ENCODE results near the gene CCDC24. TPM values are rescaled to one million over a fixed set of nuclear protein-coding genes. Genes with fewer than 3 reads are reported as not detected.

CCDC24 gene
- polyA plus RNA-seq, 3 donors: 1.8 to 5.9 (median 3.7) TPM

GRCh38 chr1:43991200-43991475, 261 bp upstream of the CCDC24 start:
- WGBS, 3 donors: 1% methylated on average over 10 of the region's 10 CpGs
- no peak overlapping the region for H3K27ac ChIP-seq (ENCODE audit: low read depth, low read length)

DNA sequence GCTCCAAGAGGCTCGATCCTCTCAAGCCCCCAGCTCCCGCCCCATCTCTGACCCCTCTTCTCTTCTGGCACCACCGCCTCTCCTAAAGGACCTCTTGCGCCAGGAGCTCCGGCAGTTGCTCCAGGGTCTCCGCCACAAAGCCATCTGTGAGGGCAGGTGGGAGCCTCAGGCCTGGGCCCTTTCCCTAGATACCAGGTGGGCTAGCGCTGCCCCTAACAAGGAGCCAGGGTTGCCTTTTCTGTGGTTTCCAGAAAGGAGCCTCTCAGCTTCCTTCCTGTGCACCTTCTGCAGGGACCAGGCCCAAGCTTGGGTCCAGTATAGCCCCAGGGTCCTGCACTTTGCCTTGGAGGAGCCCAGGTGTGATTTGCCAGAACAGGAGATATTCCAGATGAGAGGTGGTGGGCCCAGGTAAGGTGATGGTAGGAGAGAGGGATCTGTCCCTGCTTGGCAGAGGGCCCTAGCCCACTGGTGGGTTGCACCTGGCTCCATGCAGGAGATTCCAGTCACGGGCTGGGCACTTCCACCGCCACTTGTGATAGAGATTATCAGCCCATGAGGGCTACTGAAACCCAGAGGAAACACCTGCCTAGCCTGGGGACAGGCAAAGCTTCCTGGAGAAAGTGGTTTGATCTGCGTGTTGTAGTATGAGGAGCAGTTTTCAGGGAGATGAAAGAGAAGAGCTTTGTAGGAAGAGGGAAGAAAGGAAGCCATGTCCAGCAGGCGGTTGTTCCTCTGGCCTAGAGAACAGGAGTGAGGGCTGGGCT, 1.0 kb downstream of the CCDC24 start:
- 40 to 49% (median 46%) methylated on average over 11 of the region's 11 CpGs for WGBS, 3 donors
- H3K27ac ChIP-seq (ENCODE audit: low read depth, low read length): no peak overlapping the region

- 95 to 96% (median 96%) methylated on average over 9 of the region's 9 CpGs for whole genome bisulfite sequencing, 3 donors
Measured at GRCh38 chr1:43993206-43993914, 2.0 kb downstream of the CCDC24 start.

DNA sequence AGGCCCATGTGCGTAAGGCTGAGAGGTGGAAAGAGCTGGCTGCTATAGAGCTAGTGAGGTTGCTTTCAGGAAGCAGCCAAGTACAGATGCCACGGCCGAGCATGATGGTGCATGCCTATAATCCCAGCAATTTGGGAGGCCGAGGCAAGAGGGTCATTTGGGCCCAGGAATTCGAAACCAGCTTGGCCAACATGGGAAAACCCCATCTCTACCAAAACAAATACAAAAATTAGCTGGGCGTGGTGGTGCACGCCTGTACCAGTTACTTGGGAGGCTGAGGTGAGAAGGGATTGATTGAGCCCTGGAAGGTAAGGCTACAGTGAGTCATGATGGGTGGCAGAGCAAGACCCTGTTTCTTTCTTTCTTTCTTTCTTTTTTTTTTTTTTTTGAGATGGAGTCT, 2.7 kb downstream of the CCDC24 start:
- no peak overlapping the region for H3K27ac ChIP-seq (ENCODE audit: low read depth, low read length)
- WGBS, 3 donors: 80 to 94% (median 90%) methylated on average over 7 of the region's 7 CpGs

More at GRCh38 chr1:43993206-43993914, 2.0 kb downstream of the CCDC24 start:
- no peak overlapping the region for H3K27ac ChIP-seq (ENCODE audit: low read depth, low read length)

DNA sequence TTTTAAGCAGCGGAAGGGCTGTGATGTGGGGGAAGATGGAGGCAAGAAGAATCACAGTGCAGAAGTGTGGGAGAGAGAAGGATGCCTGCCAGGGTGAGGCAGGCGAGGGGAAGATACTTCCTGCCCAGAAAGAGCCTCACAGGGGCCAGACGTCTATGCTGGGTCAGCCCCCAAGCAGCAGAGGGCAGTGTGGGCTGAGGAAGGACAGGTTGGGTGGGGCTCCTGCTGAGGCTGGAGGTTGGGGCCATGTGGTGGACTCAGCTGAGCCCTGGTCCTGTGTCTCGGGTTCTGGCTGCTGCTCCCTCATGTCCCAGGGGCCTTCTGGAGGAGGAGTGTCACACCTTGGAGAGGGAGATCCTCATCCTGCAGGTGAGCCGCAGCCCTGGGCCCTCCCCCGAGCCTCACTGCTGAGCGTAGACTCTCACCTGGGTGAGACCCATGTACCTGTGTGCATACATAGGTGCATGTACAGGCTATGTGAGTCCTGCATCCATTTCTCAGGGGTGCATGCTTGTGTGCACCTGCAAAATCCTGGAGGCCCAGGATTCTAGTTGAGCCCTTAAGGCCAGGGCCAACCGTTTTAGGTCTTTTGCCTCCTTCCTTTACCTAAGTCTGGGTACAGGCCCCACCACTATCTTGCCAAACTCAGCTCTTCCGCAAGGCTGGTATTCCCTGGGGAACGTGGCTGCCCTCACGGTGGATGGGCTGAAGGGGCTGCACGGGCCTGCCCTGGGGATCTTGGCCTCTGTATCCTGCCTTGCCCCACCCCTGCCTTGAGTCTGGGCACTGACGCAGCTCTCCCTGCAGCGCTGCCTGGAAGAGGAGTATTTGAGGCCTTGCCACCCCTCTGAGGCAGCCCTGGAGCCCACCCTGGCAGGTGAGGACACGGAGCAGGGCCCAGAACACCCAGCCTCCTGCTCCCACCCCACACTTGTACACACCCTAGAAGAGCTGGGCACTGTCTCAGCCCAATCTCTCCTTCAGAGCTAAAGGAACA, 3.7 kb downstream of the CCDC24 start:
- no peak overlapping the region for H3K27ac ChIP-seq (ENCODE audit: low read depth, low read length)
- WGBS, 3 donors: 73 to 79% (median 78%) methylated on average over 15 of the region's 15 CpGs

- 73 to 83% (median 81%) methylated on average over 21 of the region's 21 CpGs for WGBS, 3 donors
- H3K27ac ChIP-seq (ENCODE audit: low read depth, low read length): no peak overlapping the region
Measured at GRCh38 chr1:43995984-43996732, 4.8 kb downstream of the CCDC24 start.

DNA sequence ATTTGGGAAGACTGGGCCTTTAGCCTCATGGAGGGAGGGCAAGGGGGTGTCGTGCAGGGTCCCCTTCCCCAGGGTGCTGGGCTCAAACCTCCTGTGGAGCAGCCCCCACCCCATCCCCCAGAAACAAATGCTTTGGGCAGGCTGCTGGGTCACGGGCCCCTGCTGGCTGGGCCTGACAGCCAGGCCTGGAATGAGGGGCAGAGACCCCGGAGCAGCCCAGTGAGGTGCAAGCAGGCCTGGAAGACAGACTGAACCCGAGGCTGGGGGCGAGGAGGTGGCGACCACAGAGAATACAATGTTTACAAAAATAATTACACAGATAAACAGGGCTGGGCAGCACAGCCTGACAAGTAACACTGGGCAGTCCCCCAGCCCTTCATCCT, 5.3 kb downstream of the CCDC24 start:
- 76 to 79% (median 78%) methylated on average over 6 of the region's 6 CpGs for WGBS, 3 donors
- no peak overlapping the region for H3K27ac ChIP-seq (ENCODE audit: low read depth, low read length)

DNA sequence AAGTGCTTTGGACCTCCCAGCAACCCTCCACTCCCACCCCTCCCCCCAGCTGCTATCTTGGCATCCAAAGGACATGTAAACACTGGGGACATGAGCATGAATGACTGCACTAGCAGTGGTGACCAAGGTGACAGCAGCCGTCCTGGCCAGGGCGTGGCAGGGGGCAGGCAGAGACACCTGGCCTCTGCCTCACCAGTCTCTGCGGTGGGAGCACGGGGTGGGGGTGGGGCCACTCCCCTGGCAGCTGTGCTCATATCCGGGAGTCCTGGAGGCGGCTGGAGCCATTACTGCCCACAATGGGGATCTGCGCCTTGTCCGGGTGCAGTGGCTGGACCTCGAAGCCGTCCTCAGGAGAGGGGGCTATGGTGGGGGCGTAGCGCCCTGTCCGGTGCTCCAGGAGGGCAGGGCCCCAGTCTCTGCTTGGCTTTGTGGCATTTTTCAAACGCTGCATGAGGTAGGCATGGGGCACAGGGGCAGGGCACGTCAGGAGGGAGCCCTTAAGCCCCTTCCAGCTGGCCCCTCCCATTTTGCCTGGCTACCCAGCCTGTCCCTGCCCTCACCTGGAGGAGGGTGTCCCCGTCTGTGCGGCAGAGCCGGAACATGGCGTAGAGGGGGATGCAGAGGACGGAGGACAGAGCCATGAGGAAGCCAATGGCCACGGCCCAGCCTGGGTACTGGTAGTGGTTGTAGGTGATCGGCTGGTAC, 6.0 kb downstream of the CCDC24 start:
- no peak overlapping the region for H3K27ac ChIP-seq (ENCODE audit: low read depth, low read length)
- 69 to 88% (median 82%) methylated on average over 22 of the region's 22 CpGs for WGBS, 3 donors

DNA sequence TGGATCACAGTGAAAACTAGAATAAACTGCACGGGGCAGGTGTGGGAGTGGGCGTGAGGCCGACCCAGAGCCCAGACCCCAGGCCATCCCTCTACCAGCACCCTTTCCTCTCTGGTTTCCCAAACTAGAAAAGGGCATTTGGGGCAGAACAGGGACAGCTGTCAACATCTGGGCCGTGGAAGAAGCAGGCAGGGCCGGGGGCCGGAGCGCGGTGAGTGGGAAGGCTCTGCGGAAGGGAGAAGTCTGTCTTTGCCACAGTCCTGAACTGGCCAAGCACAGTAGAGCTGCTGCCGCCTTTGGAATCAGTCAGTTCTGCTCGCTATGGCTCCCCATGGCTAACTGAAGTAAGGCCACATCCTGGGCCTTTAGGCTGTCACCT, 6.6 kb downstream of the CCDC24 start:
- no peak overlapping the region for H3K27ac ChIP-seq (ENCODE audit: low read depth, low read length)
- WGBS, 3 donors: 81 to 93% (median 90%) methylated on average over 11 of the region's 11 CpGs

- 72 to 84% (median 78%) methylated on average over 8 of the region's 8 CpGs for WGBS, 3 donors
- no peak overlapping the region for H3K27ac ChIP-seq (ENCODE audit: low read depth, low read length)
Measured at GRCh38 chr1:43999455-43999854, 8.1 kb downstream of the CCDC24 start.

GRCh38 chr1:44000122-44000665, 8.8 kb downstream of the CCDC24 start:
- H3K27ac ChIP-seq (ENCODE audit: low read depth, low read length): no peak overlapping the region
- 78 to 84% (median 83%) methylated on average over 8 of the region's 8 CpGs for WGBS, 3 donors

DNA sequence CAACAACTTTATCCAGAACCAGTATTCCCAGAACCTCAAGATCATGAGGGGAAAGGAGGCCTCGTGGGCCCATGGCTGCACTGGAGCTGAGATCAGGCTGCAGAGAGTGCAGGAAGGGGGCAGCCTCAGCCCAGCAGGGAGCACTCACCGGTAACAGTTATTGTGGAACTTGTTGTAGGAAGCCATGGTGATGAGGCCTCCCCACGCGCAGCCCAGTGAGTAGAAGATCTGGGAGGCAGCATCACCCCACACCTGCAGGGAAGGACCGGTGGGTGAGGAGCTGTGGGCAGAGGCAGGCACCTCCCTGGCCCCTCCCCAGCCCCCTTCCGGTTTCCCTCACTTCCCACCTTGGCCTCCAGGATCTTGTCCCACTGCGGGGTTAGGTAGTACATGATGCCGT, 10.8 kb downstream of the CCDC24 start:
- 79 to 85% (median 83%) methylated on average over 8 of the region's 8 CpGs for WGBS, 3 donors
- no peak overlapping the region for H3K27ac ChIP-seq (ENCODE audit: low read depth, low read length)

DNA sequence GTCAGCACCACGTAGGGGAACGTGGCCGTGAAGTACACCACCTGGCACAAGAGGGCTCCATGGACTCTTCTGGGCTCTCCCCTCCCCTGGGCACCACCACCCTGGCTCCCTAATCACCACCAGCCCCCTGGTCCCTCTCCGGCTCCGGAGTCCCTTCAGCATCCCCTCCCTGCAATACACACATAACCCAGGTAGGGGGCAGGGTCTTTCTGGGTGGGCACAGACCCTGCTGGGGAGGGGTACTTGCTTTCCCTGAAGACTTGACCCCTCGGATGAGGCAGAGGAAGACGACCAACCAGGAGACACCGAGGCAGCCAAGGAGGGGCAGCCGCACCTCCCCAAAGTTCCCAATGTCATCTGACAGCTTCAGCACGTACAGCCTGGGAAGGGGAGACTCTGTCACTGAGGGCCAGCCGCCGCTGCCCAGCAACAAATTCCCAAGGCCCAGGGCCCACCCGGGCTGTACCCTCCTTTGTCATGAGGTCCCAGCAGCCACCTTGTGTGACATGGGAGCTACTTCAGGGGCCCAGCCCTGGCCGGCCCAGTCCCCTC, 11.3 kb downstream of the CCDC24 start:
- H3K27ac ChIP-seq (ENCODE audit: low read depth, low read length): no peak overlapping the region
- WGBS, 3 donors: 80 to 91% (median 84%) methylated on average over 14 of the region's 14 CpGs

DNA sequence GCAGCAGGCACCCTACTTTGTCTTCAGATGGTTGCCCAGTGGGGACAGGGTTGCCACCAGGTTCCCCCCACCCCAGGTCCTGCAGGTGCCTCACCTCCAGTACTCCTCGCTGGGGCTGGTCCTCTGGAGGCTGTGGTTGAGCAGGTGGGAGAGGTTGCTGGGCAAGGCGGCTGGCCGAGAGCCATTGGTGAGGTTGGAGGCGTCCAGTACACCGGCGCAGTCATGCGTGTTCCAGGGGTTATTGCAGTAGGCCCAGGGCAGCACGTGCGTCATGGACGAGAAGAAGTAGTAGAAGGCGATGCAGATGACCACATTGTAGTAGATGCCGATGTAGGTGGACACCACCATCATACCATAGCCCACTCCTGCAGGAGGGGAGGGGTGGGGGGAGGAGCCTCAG, 16.9 kb downstream of the CCDC24 start:
- no peak overlapping the region for H3K27ac ChIP-seq (ENCODE audit: low read depth, low read length)
- WGBS, 3 donors: 90 to 94% (median 91%) methylated on average over 12 of the region's 12 CpGs

- no peak overlapping the region for H3K27ac ChIP-seq (ENCODE audit: low read depth, low read length)
- WGBS, 3 donors: 76 to 89% (median 77%) methylated on average over 10 to 11 of the region's 11 CpGs
Measured at GRCh38 chr1:44010935-44011471, 19.6 kb downstream of the CCDC24 start.

DNA sequence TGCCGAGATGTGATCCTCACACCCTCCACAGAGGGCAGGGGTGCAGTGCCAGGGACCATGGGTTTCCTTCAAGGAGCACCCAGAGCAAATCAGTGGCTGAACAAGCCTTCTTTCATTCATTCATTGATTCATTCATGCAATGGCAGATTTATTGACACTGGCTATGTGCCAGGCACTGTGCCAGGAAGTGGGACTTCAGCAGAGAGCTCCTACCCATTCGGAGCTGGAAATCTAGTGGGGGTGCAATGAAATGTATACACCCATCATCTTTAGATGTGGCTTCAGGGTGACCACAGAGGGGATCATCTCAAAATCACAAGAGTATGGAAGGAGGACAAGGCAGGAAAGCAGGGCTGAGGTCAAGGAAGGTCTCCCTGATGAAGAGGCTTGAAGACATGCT, 21.0 kb downstream of the CCDC24 start:
- no peak overlapping the region for H3K27ac ChIP-seq (ENCODE audit: low read depth, low read length)
- WGBS, 3 donors: 48 to 74% (median 67%) methylated on average over 2 of the region's 2 CpGs
